Measurements from ENCODE around the gene EPB41L4A. TPM values are rescaled to one million over a fixed set of nuclear protein-coding genes. Genes with fewer than 3 reads are reported as not detected.

The EPB41L4A gene
- total RNA-seq, 2 experiments from 2014 or later, result 1.3 to 1.5 TPM

DNA sequence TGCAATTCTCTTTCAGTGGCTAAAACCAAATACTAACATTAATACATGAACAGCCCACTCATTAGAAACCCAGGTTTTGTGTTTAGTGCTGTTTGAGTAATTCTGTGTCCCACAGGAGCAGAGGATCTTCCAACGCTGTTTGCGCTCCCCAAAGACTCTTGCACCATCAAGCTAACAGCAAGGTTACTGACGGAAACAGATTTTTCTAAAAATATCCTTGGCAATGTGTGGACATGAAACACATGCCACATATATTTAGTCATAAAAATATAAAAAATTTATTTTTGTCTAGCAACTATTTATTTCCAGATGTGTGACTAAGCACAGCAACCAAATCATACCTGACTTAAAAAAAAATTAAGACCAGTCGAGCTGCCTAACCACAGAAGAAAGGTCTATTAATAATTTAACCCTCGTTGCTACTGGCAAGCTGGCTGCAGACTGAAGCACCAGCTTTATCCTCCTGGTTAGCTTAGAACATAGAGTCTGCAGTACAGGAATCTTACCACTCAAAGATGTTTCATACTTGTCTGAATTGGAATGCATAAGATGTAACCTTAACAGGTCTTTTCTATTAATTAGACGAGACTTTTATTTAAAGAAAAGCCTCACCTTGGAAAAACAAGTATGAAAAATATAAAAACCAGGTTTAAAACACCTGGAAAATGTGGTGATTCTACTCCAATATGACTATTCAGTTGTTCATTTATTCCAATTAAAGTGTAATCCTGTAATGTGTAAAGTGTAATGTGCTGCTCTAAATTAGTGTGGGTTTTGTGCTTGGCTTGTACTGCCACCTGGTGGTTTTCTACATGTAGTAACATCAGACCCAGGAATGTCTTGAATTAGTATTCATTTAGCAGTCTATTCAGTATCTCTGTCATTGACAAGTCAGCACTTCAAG, 272.5 kb downstream of the EPB41L4A start:
- Mint-ChIP-seq H3K27ac (no peak overlapping the region), H3K4me1 (no peaks in the 10 kb centered on the region), H3K9me3 (ENCODE audit: low read depth) (no peaks in the 10 kb centered on the region), H3K36me3 (no peaks in the 10 kb centered on the region), H3K27me3 (peaks cover 5% of the 10 kb centered on the region), H3K4me3 (no peak overlapping the region)
- CTCF ChIA-PET, result interaction anchor here (0.8 to 2.7 kb wide), 3 partner anchors 591 to 596 kb away, joined by 3 to 15 read pairs (median 6); no protein-coding TSS in a partner anchor
- ATAC-seq (peak; percentile 90), DNase-seq (peak; percentile 70)

DNA sequence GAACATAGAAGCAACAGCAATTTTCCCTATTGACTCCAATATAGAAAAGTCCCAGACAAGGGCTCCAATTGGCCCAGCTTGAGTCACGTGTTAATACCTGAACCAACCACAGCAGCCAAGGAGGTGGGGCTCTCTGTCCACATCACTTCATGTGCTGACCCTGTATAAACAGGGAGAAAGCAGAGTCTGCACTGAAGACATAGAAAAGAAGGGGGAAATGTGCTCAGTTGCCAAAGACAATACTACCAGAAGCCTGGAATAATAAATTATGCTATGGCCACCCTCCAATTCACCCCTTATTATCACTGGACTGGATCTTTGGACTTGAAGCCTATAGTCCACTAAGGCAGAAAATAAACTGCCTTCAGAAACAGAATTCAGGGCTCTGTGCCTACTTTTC, 275.4 kb downstream of the EPB41L4A start:
- ATAC-seq (no peak), DNase-seq (no peak)
- Mint-ChIP-seq H3K9me3 (ENCODE audit: low read depth) (no peaks in the 10 kb centered on the region), H3K27me3 (peaks cover 14% of the 10 kb centered on the region), H3K27ac (no peak overlapping the region), H3K36me3 (no peaks in the 10 kb centered on the region), H3K4me3 (no peak overlapping the region), H3K4me1 (no peaks in the 10 kb centered on the region)
- CTCF ChIA-PET, result no interaction called here

- no peaks in the 10 kb centered on the region for H3K4me1 Mint-ChIP-seq
- H3K27ac Mint-ChIP-seq, result no peak overlapping the region
- no peak for ATAC-seq
- no peak for DNase-seq
- CTCF ChIA-PET, result no interaction called here
- peaks cover 22% of the 10 kb centered on the region for H3K27me3 Mint-ChIP-seq
- no peaks in the 10 kb centered on the region for H3K36me3 Mint-ChIP-seq
- H3K9me3 Mint-ChIP-seq (ENCODE audit: low read depth), result no peaks in the 10 kb centered on the region
- no peak overlapping the region for H3K4me3 Mint-ChIP-seq
Observed at GRCh38 chr5:112142769-112143270, 276.3 kb downstream of the EPB41L4A start.

GRCh38 chr5:112141582-112141981, 277.5 kb downstream of the EPB41L4A start:
- Mint-ChIP-seq H3K9me3 (ENCODE audit: low read depth) (no peaks in the 10 kb centered on the region), H3K27me3 (peaks cover 25% of the 10 kb centered on the region)
- no peak for ATAC-seq

DNA sequence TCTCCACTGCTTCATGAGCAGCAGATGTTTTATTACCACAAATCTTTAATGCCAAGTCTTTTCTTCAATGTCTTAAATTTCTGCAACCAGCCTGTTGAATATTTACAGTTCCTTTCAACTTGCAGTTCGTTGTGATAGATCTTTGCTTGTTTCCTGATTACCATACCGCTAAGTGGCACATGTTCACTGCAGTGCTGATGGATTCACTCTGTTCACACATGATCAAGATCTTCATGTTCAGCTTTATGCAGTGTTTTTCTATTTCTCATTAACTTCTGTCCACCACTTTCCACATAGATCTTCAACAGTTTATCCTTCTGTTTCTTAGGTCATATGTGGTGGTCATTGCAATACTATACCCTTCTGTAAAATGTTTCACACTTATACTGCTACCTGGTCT, 280.6 kb downstream of the EPB41L4A start:
- H3K27me3 Mint-ChIP-seq, result peaks cover 29% of the 10 kb centered on the region
- no peaks in the 10 kb centered on the region for H3K36me3 Mint-ChIP-seq
- no peaks in the 10 kb centered on the region for H3K9me3 Mint-ChIP-seq (ENCODE audit: low read depth)
- H3K4me3 Mint-ChIP-seq, result no peak overlapping the region
- no peaks in the 10 kb centered on the region for H3K4me1 Mint-ChIP-seq
- no peak overlapping the region for H3K27ac Mint-ChIP-seq
- DNase-seq, result no peak
- no peak for ATAC-seq
- CTCF ChIA-PET, result interaction anchor here (0.6 kb wide), 1 partner anchor 38 kb away, joined by 6 read pairs; no protein-coding TSS in a partner anchor

More at GRCh38 chr5:112141582-112141981, 277.5 kb downstream of the EPB41L4A start:
- H3K4me3 Mint-ChIP-seq, result no peak overlapping the region
- no peak overlapping the region for H3K27ac Mint-ChIP-seq
- no peak for DNase-seq
- CTCF ChIA-PET, result no interaction called here
- H3K36me3 Mint-ChIP-seq, result no peaks in the 10 kb centered on the region
- no peaks in the 10 kb centered on the region for H3K4me1 Mint-ChIP-seq

GRCh38 chr5:112136773-112137172, 282.3 kb downstream of the EPB41L4A start:
- H3K4me1 Mint-ChIP-seq, result no peaks in the 10 kb centered on the region
- no peaks in the 10 kb centered on the region for H3K36me3 Mint-ChIP-seq
- DNase-seq (no peak), ATAC-seq (no peak)
- H3K4me3 Mint-ChIP-seq, result no peak overlapping the region
- CTCF ChIA-PET, result interaction anchor here (0.7 kb wide), 1 partner anchor 1114 kb away, joined by 6 read pairs; no protein-coding TSS in a partner anchor
- H3K27ac Mint-ChIP-seq, result no peak overlapping the region
- H3K9me3 Mint-ChIP-seq (ENCODE audit: low read depth), result no peaks in the 10 kb centered on the region
- H3K27me3 Mint-ChIP-seq, result peaks cover 26% of the 10 kb centered on the region

DNA sequence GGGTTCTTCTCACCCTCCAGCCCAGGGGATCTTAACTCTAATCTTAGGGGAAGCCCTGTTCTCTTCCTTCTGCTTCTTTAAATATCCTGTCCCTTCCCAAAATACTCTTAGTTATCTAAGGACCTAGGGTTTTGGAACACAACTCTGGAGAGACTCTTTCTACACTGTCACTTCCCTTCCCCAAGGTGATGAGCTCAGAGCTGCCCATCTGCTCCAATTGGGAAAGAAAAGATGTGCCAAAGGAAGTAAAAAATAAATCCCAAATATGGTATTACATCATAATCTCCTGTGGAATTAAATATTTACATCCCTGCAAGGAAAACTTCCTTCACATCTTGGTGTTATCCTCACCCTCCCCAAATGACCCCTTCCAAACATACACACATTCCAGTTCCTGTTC, 291.2 kb downstream of the EPB41L4A start:
- Mint-ChIP-seq H3K4me3 (no peak overlapping the region), H3K4me1 (no peaks in the 10 kb centered on the region), H3K27ac (no peak overlapping the region), H3K9me3 (ENCODE audit: low read depth) (no peaks in the 10 kb centered on the region), H3K36me3 (no peaks in the 10 kb centered on the region), H3K27me3 (peaks cover 3% of the 10 kb centered on the region)
- DNase-seq (no peak), ATAC-seq (no peak)
- CTCF ChIA-PET, result no interaction called here

- ATAC-seq (no peak), DNase-seq (no peak)
- H3K9me3 Mint-ChIP-seq (ENCODE audit: low read depth), result no peaks in the 10 kb centered on the region
- no peak overlapping the region for H3K27ac Mint-ChIP-seq
- CTCF ChIA-PET, result interaction anchor here (0.9 kb wide), 1 partner anchor 34 kb away, joined by 3 read pairs; no protein-coding TSS in a partner anchor
- no peak overlapping the region for H3K4me3 Mint-ChIP-seq
- H3K36me3 Mint-ChIP-seq, result no peaks in the 10 kb centered on the region
- H3K4me1 Mint-ChIP-seq, result no peaks in the 10 kb centered on the region
- H3K27me3 Mint-ChIP-seq, result peaks cover 8% of the 10 kb centered on the region
Observed at GRCh38 chr5:112126982-112127381, 292.1 kb downstream of the EPB41L4A start.

- Mint-ChIP-seq H3K9me3 (ENCODE audit: low read depth) (no peaks in the 10 kb centered on the region), H3K4me3 (no peak overlapping the region), H3K36me3 (no peaks in the 10 kb centered on the region), H3K27me3 (peaks cover 8% of the 10 kb centered on the region), H3K27ac (no peak overlapping the region), H3K4me1 (no peaks in the 10 kb centered on the region)
- no peak for DNase-seq
- ATAC-seq, result no peak
- CTCF ChIA-PET, result interaction anchor here (0.9 kb wide), 1 partner anchor 35 kb away, joined by 3 read pairs; no protein-coding TSS in a partner anchor
Observed at GRCh38 chr5:112125903-112126302, 293.2 kb downstream of the EPB41L4A start.

DNA sequence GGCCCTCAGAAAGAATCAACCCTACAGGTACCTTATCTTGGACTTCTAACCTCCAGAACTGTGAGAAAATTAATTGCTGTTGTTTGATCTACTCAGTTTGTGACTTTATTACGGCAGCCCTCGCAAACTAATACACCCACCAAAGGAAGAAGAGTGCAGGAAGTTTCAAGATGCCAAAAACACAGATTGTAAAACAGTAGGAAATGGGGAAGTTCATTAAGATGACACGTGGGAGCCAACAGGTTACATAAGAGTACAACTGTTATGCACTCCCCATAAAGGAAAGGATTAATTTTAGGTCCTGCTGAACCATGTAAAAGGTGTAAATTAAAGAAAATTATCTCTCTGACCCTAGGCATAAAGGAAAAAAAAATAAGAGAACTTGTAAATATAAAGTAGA, 294.3 kb downstream of the EPB41L4A start:
- H3K4me3 Mint-ChIP-seq, result no peak overlapping the region
- no peaks in the 10 kb centered on the region for H3K9me3 Mint-ChIP-seq (ENCODE audit: low read depth)
- H3K27me3 Mint-ChIP-seq, result peaks cover 10% of the 10 kb centered on the region
- CTCF ChIA-PET, result no interaction called here
- H3K4me1 Mint-ChIP-seq, result no peaks in the 10 kb centered on the region
- H3K36me3 Mint-ChIP-seq, result no peaks in the 10 kb centered on the region
- no peak overlapping the region for H3K27ac Mint-ChIP-seq
- DNase-seq (no peak), ATAC-seq (no peak)

DNA sequence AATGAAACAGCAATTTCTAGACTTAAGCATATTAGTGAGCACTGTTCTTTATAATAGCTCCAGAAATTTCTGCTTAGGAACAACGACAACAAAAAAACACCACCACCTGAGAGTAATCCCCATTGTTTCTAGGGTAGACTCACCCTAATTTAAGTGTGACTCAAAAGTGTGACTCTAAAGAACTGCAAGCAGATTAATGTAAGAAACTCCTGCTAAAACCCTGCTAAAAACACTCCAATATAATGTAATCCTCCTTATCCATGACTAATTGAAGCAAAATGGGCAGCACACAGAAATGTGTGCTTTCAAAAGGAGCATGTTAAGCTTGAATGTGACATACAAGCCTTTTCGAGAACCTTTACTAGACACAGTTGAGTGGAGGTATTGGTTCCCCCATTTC, 296.0 kb downstream of the EPB41L4A start:
- H3K27ac Mint-ChIP-seq, result no peak overlapping the region
- DNase-seq, result no peak
- H3K36me3 Mint-ChIP-seq, result no peaks in the 10 kb centered on the region
- H3K9me3 Mint-ChIP-seq (ENCODE audit: low read depth), result no peaks in the 10 kb centered on the region
- H3K4me3 Mint-ChIP-seq, result no peak overlapping the region
- H3K27me3 Mint-ChIP-seq, result peaks cover 14% of the 10 kb centered on the region
- CTCF ChIA-PET, result no interaction called here
- ATAC-seq, result no peak
- no peaks in the 10 kb centered on the region for H3K4me1 Mint-ChIP-seq

DNA sequence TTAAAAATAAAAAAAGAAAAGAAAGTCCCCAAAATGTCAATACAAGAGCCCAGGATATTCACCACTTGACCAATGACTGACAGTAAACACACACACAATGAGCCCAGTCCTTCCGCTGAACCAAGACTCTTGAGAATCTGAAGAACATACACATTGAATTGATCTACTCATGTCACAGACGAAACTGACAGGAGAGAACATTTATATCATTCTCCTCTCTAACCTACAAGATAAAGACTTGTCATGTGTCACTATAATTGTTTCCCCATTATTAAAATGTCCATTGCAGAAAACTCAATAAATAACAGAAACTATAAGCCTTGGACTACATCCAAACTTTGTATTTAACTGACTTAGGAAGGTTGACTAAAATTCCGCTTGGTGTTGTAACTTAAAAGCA, 296.7 kb downstream of the EPB41L4A start:
- Mint-ChIP-seq H3K36me3 (no peaks in the 10 kb centered on the region), H3K4me1 (no peaks in the 10 kb centered on the region), H3K9me3 (ENCODE audit: low read depth) (no peaks in the 10 kb centered on the region), H3K4me3 (no peak overlapping the region), H3K27me3 (peaks cover 16% of the 10 kb centered on the region), H3K27ac (no peak overlapping the region)
- CTCF ChIA-PET, result no interaction called here
- ATAC-seq (no peak), DNase-seq (no peak)

DNA sequence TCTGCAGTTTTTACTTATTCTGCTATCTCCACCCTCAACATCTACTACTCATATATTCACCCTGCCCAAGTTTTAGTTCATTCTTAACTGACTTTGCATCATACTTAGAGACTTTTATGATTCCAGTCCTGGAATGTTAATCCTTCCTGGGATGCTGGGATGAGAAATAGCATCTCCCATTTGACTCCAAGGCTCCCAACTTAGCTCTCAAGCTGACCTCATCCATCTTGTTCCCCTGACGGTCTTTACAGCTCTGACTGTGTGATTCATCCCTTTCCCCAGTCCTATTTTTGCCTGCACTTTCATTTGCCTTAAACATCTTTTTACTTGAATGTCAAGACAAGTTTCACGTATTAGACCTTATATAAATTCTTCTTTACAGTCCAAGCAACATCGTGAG, 297.8 kb downstream of the EPB41L4A start:
- Mint-ChIP-seq H3K9me3 (ENCODE audit: low read depth) (no peaks in the 10 kb centered on the region), H3K4me1 (no peaks in the 10 kb centered on the region), H3K36me3 (no peaks in the 10 kb centered on the region), H3K27ac (no peak overlapping the region), H3K4me3 (no peak overlapping the region), H3K27me3 (peaks cover 16% of the 10 kb centered on the region)
- no peak for DNase-seq
- CTCF ChIA-PET, result interaction anchor here (0.6 to 1.0 kb wide), 2 partner anchors 514 to 571 kb away, joined by 3 read pairs; no protein-coding TSS in a partner anchor
- no peak for ATAC-seq

- DNase-seq (no peak), ATAC-seq (no peak)
- CTCF ChIA-PET, result no interaction called here
- Mint-ChIP-seq H3K27ac (no peak overlapping the region), H3K9me3 (ENCODE audit: low read depth) (no peaks in the 10 kb centered on the region), H3K4me3 (no peak overlapping the region), H3K4me1 (no peaks in the 10 kb centered on the region), H3K27me3 (peaks cover 18% of the 10 kb centered on the region), H3K36me3 (no peaks in the 10 kb centered on the region)
Observed at GRCh38 chr5:112119969-112120368, 299.1 kb downstream of the EPB41L4A start.
